SH-SY5Y (cell line): ENCODE measurements around the gene LTB4R2.

ENCODE experiments used
- GATA2 ChIP-seq: IDR thresholded peaks from 2 replicates; pipeline ENCODE4 v1.6.1; 2011; ENCODE audit warnings: mild to moderate bottlenecking, low read depth, low read length
- GATA3 ChIP-seq: IDR thresholded peaks from 2 replicates; pipeline ENCODE4 v1.6.1; 2011; ENCODE audit warnings: low read depth, mild to moderate bottlenecking, low read length, moderate library complexity

Gene LTB4R2

DNA sequence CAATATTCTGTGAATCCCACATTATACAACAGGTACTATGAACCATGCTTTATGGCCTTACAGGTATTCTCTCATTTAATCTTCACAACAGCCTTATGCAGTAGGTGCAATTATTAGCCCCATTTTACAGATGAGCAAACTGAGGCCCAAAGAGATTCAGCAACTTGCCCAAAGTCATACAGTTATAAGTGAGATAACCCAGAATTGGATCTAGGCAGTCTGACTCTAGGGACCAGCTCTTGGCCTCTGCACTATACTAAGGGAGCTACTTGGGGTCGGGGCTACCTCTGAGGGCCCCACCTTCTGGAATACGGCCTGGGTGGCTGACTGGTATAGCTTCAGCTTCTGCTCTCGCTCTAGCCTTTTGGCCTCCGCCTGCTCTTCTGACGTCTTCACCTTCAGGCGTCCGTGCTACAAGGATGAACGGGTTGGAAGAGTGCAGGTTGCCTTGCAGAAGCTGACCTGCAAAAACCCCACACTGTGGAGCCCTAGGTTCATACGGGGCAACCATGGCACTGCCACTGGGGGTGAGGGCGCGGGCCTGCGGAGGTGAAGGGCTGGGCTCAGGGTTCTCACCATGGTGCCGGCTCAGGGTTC, 39.3 kb upstream of the LTB4R2 start:
- no peak for TF ChIP-seq GATA3
- TF ChIP-seq GATA2: no peak

DNA sequence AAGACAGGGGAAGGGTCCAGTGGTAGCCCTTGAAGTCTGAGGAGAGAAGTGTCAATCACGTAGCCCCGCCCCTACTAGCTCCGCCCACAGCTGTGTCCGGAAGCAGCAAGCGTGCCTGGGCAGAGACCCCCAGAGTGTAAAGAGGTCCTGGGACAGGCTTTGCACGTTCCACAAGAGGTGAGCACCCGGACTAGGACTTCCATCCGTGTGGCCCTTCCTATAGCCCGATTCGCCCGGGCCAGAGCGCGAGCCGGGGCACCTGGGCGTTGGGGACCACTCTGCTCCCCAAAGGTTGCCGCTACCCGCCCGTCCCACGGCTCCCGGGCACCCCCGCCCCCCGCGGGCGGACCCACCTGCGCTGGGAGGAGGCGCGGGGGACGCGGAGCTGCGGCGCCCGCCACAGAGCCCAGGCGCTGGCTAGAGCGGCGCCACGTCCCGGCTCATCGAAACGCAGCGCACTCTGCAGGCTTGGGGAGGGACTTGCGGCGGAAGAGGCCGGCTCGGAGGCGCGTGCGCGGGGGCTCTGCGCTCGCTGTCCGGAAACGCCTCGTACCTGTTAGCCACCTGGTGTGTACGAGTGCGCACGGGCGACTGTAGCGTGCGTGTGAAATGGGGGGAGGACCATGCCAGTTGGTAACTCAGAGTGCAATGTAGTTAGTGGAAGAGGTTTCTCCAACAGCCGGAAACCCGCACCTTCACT, 38.7 kb upstream of the LTB4R2 start, which contains the start of gene RABGGTA:
Gene RABGGTA (minus strand): TSS at position 464 of the 700 bp plus-strand sequence. CDS start 482 bp downstream, outside the sequence.
- TF ChIP-seq GATA2 (no peak), GATA3 (no peak)

DNA sequence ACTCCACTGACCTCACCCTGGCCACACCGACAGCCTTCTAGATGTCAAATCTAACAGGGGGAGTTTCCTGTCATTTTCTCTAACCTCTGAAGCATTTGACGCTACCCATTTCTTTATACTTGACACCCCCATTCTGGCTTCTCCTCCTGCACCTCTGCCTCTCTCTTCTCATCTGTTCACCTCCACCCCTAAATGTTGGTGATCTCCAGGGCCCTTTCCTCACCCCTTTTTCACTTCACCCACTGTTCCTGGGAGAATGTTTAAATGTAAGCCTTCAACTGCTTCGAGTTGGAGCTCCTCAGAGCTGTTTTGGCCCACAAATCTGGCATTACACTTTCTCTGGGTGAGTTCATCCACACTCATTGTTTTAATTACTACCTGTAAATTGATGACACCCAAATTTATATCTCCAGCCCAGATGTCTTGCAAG, 38.1 kb upstream of the LTB4R2 start:
- TF ChIP-seq GATA2 (no peak), GATA3 (no peak)

DNA sequence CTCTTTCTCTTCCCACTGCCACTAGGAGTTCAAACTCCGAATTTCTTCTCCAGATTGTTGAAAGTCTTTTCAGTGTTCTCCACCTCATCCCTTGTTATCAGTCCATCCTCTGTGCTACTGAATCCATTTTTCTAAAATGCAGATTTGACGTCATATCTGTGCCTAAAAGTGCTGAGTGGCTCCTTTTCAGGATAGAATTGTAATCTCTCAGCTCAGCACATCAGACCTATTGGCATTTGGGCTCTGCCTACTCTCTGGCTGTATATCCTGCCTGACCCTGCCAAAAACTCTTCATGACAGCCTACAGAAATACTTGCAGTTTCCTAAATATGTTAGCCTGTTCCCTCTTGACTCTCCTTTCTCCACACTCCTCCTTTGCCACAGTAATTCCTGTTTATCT, 37.5 kb upstream of the LTB4R2 start:
- TF ChIP-seq GATA3 (no peak), GATA2 (no peak)

DNA sequence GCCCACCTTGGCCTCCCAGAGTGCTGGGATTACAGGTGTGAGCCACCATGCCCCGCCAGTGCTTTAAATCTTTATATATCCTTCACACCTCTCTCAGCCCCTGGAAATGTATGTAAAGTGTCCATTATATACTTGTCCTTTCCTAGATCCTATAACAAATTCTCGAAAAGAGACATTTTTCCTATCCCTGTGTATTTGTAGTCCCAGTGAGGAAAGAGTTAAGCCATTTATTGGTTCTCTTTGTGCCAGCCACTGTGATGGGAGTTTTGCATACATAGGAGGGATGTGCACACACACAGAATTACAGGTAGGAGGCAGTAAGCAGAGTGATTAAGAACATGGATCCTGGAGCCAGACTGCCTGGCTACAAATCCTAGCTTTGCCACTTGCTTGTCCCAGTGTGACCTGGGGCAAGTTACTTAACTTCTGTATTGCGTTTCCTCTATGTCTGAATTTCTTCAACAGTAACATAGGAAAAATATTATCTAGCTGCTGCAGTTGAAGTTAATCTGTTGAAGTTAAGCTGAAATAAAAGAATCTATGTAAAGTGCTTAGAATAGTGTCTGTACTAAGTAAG, 36.4 kb upstream of the LTB4R2 start:
- TF ChIP-seq GATA3 (no peak), GATA2 (no peak)

DNA sequence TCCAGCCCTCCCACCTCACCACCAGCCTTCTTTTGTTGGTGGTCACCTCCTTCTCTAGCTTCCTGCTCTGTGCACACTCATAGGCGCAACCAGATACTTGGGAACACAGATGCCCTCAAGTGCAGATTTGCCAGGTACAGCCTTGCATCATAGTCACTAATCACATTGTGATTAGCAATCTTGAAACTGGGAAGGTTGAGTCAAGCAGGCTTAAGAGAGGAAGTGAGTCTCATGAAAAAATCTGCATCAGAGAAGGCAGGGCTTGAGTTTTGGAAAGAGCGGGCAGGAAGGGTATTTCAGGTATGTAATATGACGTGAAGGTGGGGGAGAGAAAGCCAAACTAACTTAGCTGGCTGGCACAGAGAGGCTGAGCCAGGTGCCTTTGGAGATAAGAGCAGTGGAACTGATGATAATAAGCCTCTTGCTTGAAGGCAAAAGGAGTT, 35.8 kb upstream of the LTB4R2 start:
- TF ChIP-seq GATA2 (no peak), GATA3 (no peak)

DNA sequence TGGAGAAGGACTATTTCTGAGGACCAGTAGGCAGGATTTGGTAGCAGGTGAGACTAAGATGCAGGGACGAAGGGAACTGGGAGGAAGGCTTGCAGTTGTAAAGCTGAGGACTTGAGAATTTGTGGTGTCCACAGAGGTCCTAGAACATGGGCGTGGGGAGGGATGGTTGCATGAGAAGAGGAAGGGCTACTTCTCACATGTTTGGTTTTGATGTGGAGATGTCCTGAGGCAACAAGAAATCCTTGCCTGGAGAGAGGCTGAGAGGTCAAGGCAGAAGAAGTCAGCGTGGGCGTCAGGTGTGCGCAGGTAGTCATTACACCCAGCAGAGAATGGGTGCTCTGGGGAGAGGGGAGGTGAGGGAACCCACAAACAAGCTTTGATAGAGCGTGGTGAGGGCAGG, 32.9 kb upstream of the LTB4R2 start:
- TF ChIP-seq GATA2: no peak
- no peak for TF ChIP-seq GATA3

DNA sequence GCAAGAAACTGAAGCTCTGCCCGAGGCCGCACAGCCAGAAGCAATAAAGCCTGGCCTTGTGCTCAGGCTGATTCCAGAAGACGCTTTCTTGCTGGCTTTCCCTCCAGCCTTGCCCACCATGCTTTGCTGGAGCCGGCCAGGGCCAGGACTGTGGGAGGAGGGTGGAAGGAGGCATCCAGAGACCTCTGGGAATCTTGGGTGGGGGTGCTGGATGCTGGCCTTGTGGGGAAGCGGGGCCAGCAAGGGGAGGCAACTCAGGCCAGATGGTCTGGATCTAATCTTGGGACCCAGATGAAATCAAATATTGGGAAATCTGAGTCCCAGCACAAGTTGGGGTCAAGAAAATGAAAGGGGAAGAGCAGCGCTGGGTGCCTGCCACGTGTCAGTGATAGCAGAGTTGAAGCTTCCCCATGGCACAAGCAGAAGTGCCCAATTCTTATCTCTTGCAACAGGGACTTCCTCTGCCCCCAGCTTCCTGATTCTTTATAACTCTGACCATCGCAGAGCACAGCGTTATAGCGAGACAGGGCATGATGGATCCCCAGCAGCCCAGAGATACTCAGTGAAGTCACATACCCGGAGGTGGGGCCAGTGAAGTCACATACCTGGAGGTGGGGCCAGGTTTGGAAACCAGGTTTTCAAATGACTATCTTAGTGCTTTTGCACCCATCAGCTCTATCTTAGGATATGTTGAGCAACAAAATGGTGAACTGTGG, 32.2 kb upstream of the LTB4R2 start:
- TF ChIP-seq GATA3 (no peak), GATA2 (no peak)

DNA sequence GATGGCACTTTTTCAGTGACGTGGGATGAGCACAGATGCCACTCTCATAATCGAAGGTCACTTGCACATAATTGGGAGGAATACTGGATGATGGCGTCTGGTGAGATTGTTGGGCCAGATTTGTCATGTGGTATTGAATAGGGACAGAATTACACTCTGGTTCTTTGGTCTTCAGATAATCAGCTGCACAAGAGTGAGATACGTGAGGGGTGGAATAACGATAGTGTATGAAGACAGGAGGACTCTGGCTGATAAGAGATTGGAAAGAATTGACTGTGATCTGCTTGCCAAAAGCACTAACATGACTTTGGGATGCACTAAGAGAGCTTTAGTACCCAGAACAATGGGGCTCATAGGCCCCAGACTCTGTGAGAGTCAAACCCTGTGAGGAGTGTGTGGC, 31.5 kb upstream of the LTB4R2 start:
- TF ChIP-seq GATA2 (no peak), GATA3 (no peak)

DNA sequence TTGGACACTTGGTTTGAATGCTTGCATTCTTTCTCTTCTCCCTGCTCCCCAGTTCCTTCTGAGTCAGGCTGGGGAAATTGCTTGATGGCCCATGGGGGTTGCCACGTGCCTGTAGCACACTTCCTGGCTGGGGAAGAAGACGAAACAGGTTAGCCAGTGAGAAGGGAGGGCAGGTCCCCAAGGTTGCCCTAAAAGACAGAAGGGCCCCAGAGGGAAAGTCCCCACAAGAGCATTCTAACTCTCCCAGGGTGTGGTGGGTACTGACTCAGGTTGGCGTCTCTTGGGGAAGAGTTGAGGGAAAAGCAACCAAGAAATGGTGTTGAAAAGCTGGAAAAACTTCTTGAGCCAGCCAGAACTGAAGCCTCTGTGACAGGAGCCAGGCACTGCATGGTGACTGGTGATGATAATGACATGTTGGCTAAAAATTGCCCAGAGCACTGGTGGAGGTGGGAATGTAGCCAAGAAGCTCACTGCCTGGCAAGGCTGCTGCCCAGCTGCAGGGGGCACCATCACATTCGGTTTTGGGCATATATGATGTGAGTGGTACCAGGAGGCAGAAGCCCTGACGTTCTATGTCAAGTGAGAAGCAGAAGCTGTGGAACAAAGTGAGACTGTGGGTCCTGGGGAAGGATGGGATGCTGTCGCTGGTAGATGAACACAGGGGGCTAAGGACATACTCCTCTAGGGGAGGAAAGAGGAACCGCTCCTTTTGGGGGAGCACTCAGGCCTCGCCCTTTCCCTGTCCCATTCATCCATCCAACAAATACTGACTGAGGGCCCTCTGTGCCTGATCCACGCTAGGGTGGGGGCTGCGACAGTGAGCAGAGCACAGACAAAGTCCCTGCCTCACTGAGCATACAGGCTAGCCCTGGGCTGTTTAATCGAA, 30.4 kb upstream of the LTB4R2 start:
- TF ChIP-seq GATA3 (no peak), GATA2 (no peak)

DNA sequence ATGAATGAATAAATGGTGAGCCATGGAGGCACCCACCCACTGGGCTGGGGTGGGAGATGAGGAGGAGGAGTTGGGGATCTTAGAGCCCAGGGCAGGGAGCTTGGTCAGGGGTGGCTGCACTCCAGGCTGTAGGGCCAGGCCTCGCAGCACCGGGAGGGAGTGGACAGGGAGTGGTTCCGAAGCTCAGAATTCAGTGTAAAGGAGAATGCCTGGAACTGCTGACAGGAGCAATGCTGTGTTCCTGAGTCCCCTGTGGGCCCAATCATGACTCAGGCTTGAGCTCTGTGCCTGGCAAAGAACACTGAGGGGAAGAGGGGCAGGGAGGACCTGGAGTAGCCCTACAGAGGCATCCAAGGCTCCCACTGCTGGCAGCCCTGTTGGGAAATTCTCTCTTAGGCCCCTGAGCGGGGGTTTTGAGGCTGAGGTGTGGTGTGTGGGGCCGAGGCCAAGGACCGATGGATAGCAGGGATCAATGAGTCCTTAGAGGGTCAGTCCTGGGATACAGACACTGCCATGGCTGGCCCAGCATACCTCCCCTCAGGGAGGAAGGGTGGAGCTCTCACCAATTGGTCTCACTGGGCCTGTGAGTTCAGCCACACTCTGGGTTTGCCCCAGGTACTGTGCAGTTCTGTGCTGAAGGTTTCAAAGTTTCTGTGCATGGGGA, 29.0 kb upstream of the LTB4R2 start:
- TF ChIP-seq GATA3: no peak

DNA sequence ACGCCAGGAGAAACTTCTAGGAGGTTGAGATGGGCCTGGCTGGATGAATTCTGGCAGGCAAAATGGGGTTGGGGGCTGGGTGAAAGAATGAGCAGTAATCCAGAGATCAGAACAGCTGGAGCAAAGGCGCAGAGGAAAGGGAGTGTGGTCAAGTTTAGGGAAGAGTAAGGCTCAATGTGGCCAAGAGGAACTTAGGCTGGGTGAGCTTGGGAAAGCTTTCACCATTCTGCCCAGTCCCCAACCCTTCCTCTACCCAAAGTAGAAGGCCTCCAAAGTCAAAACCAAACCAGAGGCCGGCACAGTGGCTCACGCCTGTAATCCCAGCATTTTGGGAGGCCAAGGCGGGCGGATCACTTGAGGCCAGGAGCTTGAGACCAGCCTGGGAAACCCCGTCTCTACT, 28.3 kb upstream of the LTB4R2 start:
- TF ChIP-seq GATA3: no peak
- TF ChIP-seq GATA2: no peak

DNA sequence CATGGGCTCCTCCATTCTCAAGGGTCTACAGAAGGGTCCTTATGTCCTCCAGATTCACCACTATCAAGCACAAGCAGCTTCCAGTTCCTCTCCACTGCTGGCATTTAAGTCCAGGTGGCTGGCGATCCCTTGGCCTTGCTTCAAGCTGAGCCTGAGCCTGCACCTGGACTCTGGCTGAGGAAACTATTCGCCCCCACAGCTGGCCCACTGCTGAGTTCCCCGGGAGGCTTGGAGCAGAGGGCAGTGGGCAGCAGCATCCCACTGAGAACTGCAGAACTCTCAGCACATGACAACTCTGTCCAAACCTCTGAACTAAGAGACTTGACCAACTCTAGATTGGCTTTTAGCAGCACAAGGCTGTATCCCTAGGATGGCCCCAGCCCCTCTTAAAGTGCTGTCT, 27.2 kb upstream of the LTB4R2 start:
- TF ChIP-seq GATA3 (no peak), GATA2 (no peak)
